GM19240 (cell line): Measurements from ENCODE around the gene FOXL1.

Experiments
- DNase-seq: peaks from one replicate; pipeline ENCODE4 v3.0.0; 2011; ENCODE audit warnings: low spot score; ENCODE audit not compliant: insufficient read length

Gene FOXL1

DNA sequence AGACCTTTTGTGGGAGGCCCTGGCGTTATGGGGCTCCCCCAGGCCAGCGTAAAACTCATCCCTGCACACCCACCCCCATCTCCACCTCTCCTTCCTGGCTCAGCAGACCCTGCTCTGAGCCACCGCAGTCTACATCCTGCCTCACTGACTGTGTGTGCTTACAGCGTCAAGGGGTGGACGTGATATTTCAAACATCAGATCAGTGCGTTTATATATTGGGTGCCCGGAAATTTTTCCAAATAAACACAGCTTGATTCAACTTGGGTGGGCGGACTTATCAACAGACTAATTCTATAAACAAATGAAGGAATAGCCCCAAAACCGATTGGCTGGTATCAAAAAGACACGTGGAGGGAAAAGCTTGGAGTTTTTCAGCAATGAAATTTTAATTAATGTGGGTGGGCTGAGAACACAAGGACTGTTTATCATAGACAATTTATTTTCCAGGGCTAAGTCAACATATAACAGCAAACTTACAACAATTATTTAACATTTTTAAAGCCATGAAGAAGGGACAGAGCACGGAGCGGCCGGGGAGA is at the start of gene FOXL1:
Gene FOXL1 (plus strand): TSS at position 489 of the 539 bp plus-strand sequence. CDS start 175 bp downstream, outside the sequence.
- DNase-seq, result no peak

- no peak for DNase-seq
These were observed 49.2 kb upstream of the FOXL1 start for GRCh38 chr16:86529160-86529559.

DNA sequence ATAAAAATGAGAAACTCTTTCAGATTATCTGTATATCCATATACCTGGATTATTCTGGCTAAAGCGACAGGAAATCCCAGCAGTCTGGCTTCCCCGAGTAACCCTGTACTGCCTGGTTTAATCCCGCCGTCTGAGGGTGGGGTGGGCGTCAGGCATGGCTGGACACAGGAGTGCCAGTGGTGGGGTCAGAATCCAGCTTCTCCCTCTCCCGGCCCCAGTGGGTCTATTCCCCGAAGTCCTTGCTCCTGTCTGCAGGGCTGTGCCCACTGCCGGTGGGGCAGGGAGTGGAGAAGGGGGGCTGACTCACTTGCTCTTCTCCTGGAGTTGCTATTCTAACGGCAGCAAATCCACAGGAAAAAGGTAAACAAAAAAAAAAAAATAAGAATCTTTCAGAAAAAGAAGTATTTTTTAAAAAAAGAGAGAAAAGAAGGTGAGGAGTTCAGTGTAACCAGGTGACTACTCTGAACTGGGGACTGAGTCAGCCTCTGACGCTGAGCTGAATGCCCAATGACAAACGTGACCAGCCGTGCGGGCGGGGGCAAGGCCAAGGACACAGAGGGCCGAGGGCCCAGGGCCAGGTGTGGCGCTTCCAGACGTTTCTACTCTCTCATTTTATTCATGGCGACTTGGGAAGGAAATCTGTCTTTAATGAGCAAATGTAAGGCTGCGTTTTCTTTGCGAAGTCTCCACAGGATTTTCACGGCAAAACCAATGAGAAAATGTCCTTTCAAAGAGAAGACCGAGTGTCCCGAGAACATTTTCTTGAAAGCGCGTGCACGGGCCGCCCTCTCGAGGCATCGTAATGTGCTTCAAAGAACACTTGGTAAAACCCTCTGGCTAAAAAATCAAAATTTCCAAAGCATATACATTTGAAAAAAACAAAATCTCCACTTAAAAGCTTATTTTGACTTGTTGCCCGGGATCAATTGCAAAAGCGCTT is 47.8 kb upstream of the FOXL1 start:
- DNase-seq, result no peak

DNA sequence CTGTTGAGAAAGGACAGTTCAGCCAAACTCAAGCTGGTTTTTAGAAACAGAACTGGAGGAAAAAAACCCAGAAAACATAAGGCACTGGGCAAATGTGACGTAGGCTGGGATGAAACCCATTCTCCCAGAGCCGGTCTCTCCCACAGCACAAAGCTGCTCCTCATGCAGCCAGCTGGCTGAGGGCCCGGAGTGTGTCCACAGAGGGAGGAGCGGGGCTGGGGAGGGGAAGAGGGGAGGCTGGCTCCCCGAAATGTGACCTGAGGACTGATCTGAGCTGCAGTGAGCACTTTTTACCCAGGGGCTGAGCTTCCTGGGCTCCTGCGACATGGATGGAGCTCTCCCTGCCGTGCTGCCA is 47.2 kb upstream of the FOXL1 start:
- DNase-seq, result no peak

DNA sequence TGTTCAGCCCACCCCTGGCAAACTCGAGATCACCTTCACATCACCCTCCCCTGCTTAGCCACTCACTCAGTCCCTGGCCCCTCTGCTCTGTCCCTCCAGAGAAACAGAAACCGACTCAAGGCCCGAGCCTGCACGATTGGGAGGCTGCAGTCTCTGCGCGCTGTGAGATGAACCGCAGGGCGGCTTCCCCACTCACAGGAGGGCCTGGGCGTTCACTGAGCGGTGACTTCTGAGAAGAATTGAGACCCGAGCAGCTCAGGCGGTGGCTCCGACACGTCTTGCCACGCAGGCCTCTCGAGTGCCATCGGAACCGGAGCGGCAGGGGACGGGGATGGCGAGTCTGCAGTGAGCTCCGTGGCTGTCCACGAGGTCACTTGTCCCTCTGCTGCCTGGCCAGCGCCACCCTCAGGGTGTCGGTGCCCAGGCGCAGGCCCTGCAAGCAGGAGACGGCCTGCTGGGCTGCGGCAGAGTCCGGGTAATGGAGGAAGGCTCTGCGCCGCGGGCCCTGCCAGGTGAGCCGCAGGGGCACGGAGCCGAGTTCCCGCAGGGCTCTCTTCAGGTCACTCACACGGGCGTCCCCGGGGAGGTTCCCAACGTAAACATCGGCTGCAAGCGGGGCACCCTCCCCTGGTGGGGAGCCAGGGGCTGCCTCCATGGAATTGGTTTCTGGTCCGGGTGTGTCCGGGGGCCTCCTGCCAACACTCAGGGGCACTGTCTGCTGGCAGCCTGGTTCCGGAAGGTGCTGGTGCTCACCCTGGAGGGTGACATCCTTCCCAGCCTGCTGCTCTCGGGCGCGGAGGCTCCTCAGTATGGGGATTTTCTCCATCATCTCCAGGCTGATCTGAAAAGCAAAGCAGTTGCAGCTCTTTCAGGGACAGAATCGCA is 46.5 kb upstream of the FOXL1 start:
- DNase-seq, result no peak

- DNase-seq, result no peak
These were observed 45.9 kb upstream of the FOXL1 start for GRCh38 chr16:86532526-86532815.

DNA sequence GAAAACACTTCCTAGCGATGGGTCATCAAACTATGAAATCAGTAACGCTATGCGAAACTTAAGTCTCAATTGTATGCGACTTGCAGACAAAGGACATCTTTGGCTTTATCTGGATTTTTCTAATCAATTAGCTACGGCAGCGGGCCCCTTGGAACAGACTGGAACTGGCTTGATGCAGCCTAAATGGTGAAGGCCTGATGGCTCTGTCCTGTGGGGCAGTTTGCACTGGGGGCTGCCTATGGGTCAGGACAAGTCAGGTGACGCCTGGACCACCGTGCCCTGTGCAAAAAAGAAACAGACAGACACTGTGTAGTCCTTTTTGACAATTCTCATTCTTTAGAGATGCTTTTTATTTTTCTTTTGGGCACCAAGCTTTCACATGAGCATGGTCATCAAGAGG is 45.3 kb upstream of the FOXL1 start:
- no peak for DNase-seq

DNA sequence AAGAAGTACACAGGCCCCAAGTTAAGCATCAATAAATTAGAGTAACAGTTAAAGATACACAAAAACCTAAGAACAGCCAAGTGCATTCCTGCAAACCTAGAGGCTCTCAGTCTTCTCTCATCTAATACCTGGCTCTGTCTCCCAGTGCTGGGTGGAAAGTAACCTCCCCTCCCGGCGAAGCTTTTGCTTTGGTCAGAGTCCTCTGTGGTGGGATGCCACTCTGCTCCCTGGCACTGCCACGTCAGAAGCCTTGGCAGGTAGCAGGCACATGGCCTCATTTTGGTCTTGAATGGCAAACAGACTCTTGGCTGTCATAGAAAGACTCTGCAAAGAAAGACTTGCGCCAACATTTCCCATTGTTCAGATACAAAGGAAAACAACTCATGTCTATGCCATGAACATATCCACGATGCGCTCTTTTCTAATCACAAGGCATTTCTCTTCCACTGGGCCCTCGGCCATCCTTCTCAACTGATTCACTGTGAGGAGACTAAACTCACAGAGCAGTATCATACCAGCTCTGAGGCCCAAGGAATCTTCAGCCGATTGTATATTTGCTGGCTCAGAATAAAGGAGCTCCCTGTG is 44.5 kb upstream of the FOXL1 start:
- DNase-seq, result no peak

- DNase-seq, result no peak
These were observed 43.4 kb upstream of the FOXL1 start for GRCh38 chr16:86534779-86535615.

DNA sequence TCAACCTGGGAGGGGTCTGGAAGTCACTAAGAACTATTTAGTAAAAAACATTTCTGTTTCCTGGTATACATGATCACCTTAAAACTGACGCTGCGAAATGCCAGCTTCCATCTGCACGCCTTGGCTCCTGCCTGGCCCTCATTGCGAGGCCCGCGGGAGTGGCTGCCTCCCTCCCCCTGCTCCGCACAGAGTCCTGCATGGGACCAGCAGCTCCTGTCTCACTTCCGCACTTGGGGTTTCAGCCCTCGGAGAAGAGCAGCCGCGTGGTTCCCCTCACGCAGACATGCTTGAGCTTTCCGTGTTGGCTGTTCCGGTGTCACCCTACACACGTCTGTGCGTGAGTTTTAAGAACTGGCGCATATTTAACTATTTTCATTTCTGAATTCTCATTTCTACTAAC is 41.7 kb upstream of the FOXL1 start:
- DNase-seq, result no peak

- DNase-seq, result no peak
These were observed 40.9 kb upstream of the FOXL1 start for GRCh38 chr16:86537486-86537885.

- DNase-seq, result no peak
These were observed 40.1 kb upstream of the FOXL1 start for GRCh38 chr16:86538196-86538780.

- DNase-seq, result no peak
These were observed 37.5 kb upstream of the FOXL1 start for GRCh38 chr16:86540894-86541293.

DNA sequence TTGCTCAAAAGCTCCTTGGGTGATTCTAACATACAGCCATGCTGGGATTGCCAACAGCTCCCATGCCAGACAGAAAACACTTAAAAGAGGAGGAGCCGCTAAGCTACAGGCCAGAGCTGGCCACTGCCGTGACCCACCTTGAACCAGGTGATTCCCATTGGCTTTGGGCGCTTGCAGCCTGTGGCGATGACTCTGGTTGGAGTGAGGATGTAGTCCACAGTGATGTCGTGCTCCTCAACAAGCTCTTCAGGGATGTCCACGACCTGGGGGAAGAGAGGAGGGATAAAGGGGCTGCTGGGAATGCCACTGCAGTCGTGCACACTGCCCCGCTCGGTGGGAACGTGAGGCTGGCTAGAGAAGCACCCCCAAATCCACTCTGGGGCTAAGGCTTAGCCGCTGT is 36.8 kb upstream of the FOXL1 start:
- no peak for DNase-seq

DNA sequence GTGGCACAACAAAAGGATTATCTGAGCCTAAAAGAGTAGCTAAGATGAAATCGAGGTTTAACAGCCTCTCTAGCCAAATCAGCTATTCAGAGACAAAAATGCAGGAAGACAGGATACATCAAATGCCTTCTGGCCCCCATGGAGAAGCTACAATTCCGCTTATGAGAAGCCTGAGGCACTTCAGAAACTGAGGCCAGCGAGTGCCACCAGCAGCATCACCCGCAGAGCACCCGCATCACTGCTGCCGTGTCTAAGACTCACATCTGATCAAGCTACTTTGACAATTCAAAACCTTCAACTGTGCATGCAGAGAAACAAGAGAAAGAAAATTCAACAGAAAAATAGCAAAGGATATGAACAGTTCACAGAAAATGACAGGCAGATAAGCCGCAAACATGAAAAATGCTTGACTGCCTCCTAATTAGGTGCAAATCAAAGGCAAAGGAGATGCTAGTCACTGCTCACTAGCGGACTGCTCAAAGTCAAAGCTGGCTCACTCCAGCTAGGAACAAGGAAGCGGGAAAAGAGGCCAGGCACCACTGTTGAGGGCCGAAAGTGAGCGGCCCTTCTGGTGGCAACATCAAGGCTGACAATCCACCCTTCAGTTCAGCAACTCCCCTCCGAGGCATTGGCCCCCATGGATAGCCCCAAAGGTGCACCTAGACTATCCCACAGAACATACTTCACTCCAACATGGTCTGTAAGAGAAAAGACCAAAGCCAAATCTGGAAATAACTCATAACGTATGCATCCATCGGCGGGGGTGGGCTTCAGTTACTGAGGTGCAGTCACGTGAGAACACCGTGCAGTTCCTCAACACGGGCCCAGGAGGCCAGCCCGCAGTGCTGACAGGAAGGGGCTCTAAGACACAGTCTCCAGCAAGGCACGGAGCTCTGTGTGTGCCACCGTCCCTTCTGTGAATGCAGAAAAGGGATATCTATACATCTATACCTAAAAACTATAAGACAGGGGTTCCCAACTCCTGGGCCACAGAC is 35.3 kb upstream of the FOXL1 start:
- DNase-seq, result no peak

DNA sequence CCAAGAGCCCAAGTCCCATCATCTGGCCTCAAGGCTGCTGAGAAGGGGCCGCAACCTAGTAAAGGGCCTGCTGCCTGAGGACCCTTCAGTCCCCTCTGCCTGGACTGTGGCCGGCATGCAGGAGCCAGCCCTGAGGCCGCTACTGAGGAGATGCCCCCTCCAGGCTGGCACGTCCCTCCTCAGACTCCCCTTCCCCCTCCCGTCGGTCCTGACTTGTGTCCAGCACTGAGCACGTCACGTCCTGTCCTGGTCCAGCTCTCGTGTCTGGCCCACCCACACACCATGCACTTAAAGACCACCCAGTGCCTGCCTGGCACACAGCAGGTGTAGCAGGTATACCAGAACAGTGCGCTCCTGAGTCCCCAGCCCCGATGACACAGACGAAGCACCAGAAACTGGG is 32.9 kb upstream of the FOXL1 start:
- no peak for DNase-seq

- no peak for DNase-seq
These were observed 32.3 kb upstream of the FOXL1 start for GRCh38 chr16:86545954-86546637.

DNA sequence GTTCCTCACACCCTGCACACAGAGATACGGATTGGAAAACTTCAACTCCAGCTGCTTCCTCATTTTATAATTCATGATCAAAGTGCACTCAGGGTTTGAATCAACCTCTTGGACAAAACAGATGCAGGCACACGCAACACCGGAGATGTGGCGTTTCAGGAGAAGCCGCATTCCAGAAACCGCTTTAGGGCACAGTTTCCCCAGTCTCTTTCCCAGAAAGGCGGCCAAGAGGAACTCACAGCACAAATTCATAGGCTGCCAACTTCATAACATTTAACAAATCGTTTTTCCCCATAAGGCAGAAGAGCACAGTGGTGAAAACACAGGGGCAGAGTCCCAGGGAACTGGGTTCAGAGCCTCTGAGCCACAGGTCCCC is 31.7 kb upstream of the FOXL1 start:
- no peak for DNase-seq

DNA sequence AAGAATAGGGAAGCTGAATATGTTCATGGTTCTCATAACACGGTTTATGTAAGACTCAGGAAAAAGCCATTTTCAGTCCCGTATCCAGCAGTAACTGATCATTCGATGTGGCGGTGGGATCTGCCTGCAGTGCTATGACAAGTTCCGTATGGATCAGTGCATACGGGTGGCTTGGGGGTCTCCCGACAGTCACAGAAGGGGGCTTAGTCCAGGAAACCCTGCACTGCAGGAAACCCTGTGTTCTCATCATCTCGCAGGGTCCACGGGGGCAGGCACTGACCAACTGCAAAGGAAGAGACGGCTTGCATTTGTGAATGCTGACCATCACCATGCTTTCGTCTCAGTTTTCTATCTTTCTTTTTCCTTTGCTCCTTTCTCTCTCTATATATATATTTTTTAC is 31.1 kb upstream of the FOXL1 start:
- DNase-seq, result no peak
